ENCODE results near the gene HUWE1. TPM values are rescaled to one million over a fixed set of nuclear protein-coding genes. Genes with fewer than 3 reads are reported as not detected.

The HUWE1 gene
- total and polyA plus RNA-seq, 2 donors (not counting 1 experiment from before 2014, with no cell fraction given): 52.8 to 146 TPM

GRCh38 chrX:53718073-53718472 is 31.6 kb upstream of the HUWE1 start:
- H2AFZ ChIP-seq (ENCODE audit: low read length): no peak overlapping the region
- H3K9ac ChIP-seq (ENCODE audit: insufficient read depth, low read length): no peak overlapping the region
- peaks cover 5% of the 10 kb centered on the region for H3K4me1 ChIP-seq (ENCODE audit: control insufficient read depth, extremely low read depth, insufficient read depth, low read length)
- no peak overlapping the region for H3K4me3 ChIP-seq (replicated peaks in 1 of 4; ENCODE audit: control extremely low read depth in 1 of 4, insufficient read depth in 1 of 4, low read depth in 3 of 4, low read length in 4 of 4)
- DNase-seq (ENCODE audit: low read depth in 2 of 2): no peak
- no peaks in the 10 kb centered on the region for H3K9me3 ChIP-seq (ENCODE audit: control insufficient read depth, insufficient read depth, low read depth, low read length)
- TF ChIP-seq EZH2 (IDR thresholded peaks at IDR 0.05; ENCODE audit: low read length, missing control alignments) (no peak), CTCF (conservative IDR thresholded peaks at IDR 0.05 in 1 of 2, IDR thresholded peaks at IDR 0.05 in 1 of 2; ENCODE audit: low read depth in 1 of 2, low read length in 2 of 2) (no peak)
- no peaks in the 10 kb centered on the region for H3K79me2 ChIP-seq (ENCODE audit: control insufficient read depth, insufficient read depth, low read length)
- H3K27me3 ChIP-seq (ENCODE audit: control insufficient read depth, insufficient read depth, low read length): no peaks in the 10 kb centered on the region
- H4K20me1 ChIP-seq (ENCODE audit: control insufficient read depth, extremely low read depth, insufficient read depth, low read length): no peaks in the 10 kb centered on the region
- no peaks in the 10 kb centered on the region for H3K36me3 ChIP-seq (ENCODE audit: control insufficient read depth, insufficient read depth, low read length)
- H3K4me2 ChIP-seq (ENCODE audit: extremely low read depth, insufficient read depth, low read length): no peak overlapping the region
- H3K27ac ChIP-seq (ENCODE audit: insufficient read depth, low read length): no peak overlapping the region

- Histone ChIP-seq H3K4me1 (ENCODE audit: control insufficient read depth, extremely low read depth, insufficient read depth, low read length) (peaks cover 5% of the 10 kb centered on the region), H3K27ac (ENCODE audit: insufficient read depth, low read length) (no peak overlapping the region), H3K36me3 (ENCODE audit: control insufficient read depth, insufficient read depth, low read length) (no peaks in the 10 kb centered on the region), H3K9me3 (ENCODE audit: control insufficient read depth, insufficient read depth, low read depth, low read length) (no peaks in the 10 kb centered on the region), H3K79me2 (ENCODE audit: control insufficient read depth, insufficient read depth, low read length) (no peaks in the 10 kb centered on the region), H3K4me3 (replicated peaks in 1 of 4; ENCODE audit: control extremely low read depth in 1 of 4, insufficient read depth in 1 of 4, low read depth in 3 of 4, low read length in 4 of 4) (no peak overlapping the region), H4K20me1 (ENCODE audit: control insufficient read depth, extremely low read depth, insufficient read depth, low read length) (no peaks in the 10 kb centered on the region), H3K9ac (ENCODE audit: insufficient read depth, low read length) (no peak overlapping the region), H3K4me2 (ENCODE audit: extremely low read depth, insufficient read depth, low read length) (no peak overlapping the region), H3K27me3 (ENCODE audit: control insufficient read depth, insufficient read depth, low read length) (no peaks in the 10 kb centered on the region), H2AFZ (ENCODE audit: low read length) (no peak overlapping the region)
- no peak for DNase-seq (ENCODE audit: low read depth in 2 of 2)
- TF ChIP-seq CTCF (conservative IDR thresholded peaks at IDR 0.05 in 1 of 2, IDR thresholded peaks at IDR 0.05 in 1 of 2; ENCODE audit: low read depth in 1 of 2, low read length in 2 of 2): no peak
- TF ChIP-seq EZH2 (IDR thresholded peaks at IDR 0.05; ENCODE audit: low read length, missing control alignments): no peak
Measured at GRCh38 chrX:53717205-53717604, 30.7 kb upstream of the HUWE1 start.

GRCh38 chrX:53716328-53717088 is 30.0 kb upstream of the HUWE1 start:
- DNase-seq (ENCODE audit: low read depth in 2 of 2): peak; percentile 32 to 65
- TF ChIP-seq CTCF (conservative IDR thresholded peaks at IDR 0.05 in 1 of 2, IDR thresholded peaks at IDR 0.05 in 1 of 2; ENCODE audit: low read depth in 1 of 2, low read length in 2 of 2) (no peak), EZH2 (IDR thresholded peaks at IDR 0.05; ENCODE audit: low read length, missing control alignments) (no peak)

More at GRCh38 chrX:53716328-53717088, 30.0 kb upstream of the HUWE1 start:
- H3K36me3 ChIP-seq (ENCODE audit: control insufficient read depth, insufficient read depth, low read length): no peaks in the 10 kb centered on the region
- no peak overlapping the region for H3K4me2 ChIP-seq (ENCODE audit: extremely low read depth, insufficient read depth, low read length)
- H3K9ac ChIP-seq (ENCODE audit: insufficient read depth, low read length): no peak overlapping the region
- H3K4me1 ChIP-seq (ENCODE audit: control insufficient read depth, extremely low read depth, insufficient read depth, low read length): peaks cover 5% of the 10 kb centered on the region
- H3K79me2 ChIP-seq (ENCODE audit: control insufficient read depth, insufficient read depth, low read length): no peaks in the 10 kb centered on the region
- H4K20me1 ChIP-seq (ENCODE audit: control insufficient read depth, extremely low read depth, insufficient read depth, low read length): no peaks in the 10 kb centered on the region
- no peak overlapping the region for H3K4me3 ChIP-seq (replicated peaks in 1 of 4; ENCODE audit: control extremely low read depth in 1 of 4, insufficient read depth in 1 of 4, low read depth in 3 of 4, low read length in 4 of 4)
- H3K9me3 ChIP-seq (ENCODE audit: control insufficient read depth, insufficient read depth, low read depth, low read length): no peaks in the 10 kb centered on the region
- no peaks in the 10 kb centered on the region for H3K27me3 ChIP-seq (ENCODE audit: control insufficient read depth, insufficient read depth, low read length)
- H2AFZ ChIP-seq (ENCODE audit: low read length): no peak overlapping the region
- H3K27ac ChIP-seq (ENCODE audit: insufficient read depth, low read length): no peak overlapping the region

All from fibroblast of lung (primary cell).